ENCODE data around the gene NFIC.

NFIC gene

GRCh38 chr19:3392480-3392879 lies 26.1 kb downstream of the NFIC start:
- no peak for TF ChIP-seq ZBTB7A (IDR thresholded peaks at IDR 0.05; ENCODE audit: low read depth)
- TF ChIP-seq, protein P1, sequence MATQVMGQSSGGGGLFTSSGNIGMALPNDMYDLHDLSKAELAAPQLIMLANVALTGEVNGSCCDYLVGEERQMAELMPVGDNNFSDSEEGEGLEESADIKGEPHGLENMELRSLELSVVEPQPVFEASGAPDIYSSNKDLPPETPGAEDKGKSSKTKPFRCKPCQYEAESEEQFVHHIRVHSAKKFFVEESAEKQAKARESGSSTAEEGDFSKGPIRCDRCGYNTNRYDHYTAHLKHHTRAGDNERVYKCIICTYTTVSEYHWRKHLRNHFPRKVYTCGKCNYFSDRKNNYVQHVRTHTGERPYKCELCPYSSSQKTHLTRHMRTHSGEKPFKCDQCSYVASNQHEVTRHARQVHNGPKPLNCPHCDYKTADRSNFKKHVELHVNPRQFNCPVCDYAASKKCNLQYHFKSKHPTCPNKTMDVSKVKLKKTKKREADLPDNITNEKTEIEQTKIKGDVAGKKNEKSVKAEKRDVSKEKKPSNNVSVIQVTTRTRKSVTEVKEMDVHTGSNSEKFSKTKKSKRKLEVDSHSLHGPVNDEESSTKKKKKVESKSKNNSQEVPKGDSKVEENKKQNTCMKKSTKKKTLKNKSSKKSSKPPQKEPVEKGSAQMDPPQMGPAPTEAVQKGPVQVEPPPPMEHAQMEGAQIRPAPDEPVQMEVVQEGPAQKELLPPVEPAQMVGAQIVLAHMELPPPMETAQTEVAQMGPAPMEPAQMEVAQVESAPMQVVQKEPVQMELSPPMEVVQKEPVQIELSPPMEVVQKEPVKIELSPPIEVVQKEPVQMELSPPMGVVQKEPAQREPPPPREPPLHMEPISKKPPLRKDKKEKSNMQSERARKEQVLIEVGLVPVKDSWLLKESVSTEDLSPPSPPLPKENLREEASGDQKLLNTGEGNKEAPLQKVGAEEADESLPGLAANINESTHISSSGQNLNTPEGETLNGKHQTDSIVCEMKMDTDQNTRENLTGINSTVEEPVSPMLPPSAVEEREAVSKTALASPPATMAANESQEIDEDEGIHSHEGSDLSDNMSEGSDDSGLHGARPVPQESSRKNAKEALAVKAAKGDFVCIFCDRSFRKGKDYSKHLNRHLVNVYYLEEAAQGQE (IDR thresholded peaks at IDR 0.05; ENCODE audit: low read depth), result no peak
- TF ChIP-seq RAD21 (IDR thresholded peaks at IDR 0.05; ENCODE audit: low read depth), result no peak
- TF ChIP-seq TCF12 (IDR thresholded peaks at IDR 0.05; ENCODE audit: low read depth), result no peak
- no peak for TF ChIP-seq EGR1 (IDR thresholded peaks at IDR 0.05)
- no peak for TF ChIP-seq CEBPB (IDR thresholded peaks at IDR 0.05)
- no peak for TF ChIP-seq USF1 (IDR thresholded peaks at IDR 0.05)
- no peak for TF ChIP-seq CREB1 (IDR thresholded peaks at IDR 0.05; ENCODE audit: low read depth)
- TF ChIP-seq YY1 (IDR thresholded peaks at IDR 0.05; ENCODE audit: low read depth), result no peak
- no peak for TF ChIP-seq MAX (IDR thresholded peaks at IDR 0.05)
- TF ChIP-seq FOXM1 (IDR thresholded peaks at IDR 0.05; ENCODE audit: borderline replicate concordance, low read depth), result no peak
- TF ChIP-seq TAF1 (IDR thresholded peaks at IDR 0.05; ENCODE audit: low read depth), result no peak
- TF ChIP-seq TEAD4 (IDR thresholded peaks at IDR 0.05), result no peak
- TF ChIP-seq EP300 (IDR thresholded peaks at IDR 0.05; ENCODE audit: borderline replicate concordance), result no peak
- TF ChIP-seq NFIC (IDR thresholded peaks at IDR 0.05), result no peak

DNA sequence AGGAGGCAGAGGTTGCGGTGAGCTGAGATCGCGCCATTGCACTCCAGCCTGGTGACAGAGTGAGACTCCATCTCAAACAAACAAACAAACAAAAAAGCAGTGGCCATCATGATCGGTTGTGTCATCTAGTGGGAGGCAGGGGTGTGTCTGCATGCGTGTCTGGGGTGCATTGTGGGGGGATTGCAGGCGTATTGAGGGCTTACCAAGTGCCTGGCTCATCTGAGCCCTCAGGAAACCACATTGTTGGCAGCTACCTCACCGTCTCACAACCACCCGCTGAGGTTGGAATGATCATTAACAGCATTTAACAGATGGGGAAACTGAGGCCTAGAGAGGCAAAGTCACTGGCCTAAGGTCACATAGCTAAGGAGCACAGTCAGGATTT lies 30.5 kb downstream of the NFIC start:
- TF ChIP-seq RAD21 (IDR thresholded peaks at IDR 0.05; ENCODE audit: low read depth) (no peak), TEAD4 (IDR thresholded peaks at IDR 0.05) (no peak), TCF12 (IDR thresholded peaks at IDR 0.05; ENCODE audit: low read depth) (no peak), TAF1 (IDR thresholded peaks at IDR 0.05; ENCODE audit: low read depth) (no peak), USF1 (IDR thresholded peaks at IDR 0.05) (no peak), EGR1 (IDR thresholded peaks at IDR 0.05) (no peak)
- TF ChIP-seq, protein P1 (IDR thresholded peaks at IDR 0.05; ENCODE audit: low read depth), result no peak

DNA sequence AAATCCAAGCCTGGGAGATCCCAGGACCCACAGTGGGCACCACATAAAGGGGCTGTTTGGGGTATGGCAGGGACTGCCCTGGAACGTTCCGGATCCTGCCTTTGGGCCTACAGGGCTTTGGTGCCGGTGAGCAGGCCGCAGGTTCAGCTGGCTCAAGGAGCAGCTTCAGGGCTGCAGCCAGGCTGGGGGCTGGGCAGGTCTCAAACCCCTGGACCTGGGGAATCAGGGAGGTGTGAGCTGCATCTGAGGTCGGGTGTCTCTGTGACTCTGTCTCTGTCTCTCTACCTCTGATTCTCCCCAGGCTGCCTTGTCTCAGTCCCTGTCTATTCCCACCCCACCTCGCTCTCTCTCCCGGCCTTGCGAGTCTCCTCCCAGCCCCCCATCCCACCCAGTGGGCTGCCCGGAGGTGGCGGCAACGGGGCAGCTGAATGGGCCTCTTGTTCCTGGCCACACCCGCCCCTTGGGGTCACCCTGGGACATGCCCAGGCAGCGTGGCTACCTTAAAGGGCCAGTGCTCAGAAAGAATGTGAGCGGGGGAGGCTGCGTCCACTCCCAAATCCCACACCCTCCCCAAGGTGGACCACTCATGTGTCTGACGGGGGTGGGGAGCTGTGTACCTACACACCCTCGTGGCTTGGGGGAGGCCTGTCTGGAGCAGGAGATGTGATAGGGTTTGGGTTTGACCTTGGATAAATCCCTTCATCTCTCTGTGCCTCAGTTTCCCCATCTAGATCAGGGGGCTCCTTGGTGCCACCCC lies 31.1 kb downstream of the NFIC start:
- TF ChIP-seq MAX (IDR thresholded peaks at IDR 0.05) (peak; percentile 62; the same call in 1 of the 2 replicates), USF1 (IDR thresholded peaks at IDR 0.05) (no peak), ZBTB7A (IDR thresholded peaks at IDR 0.05; ENCODE audit: low read depth) (peak; percentile 51; the same call in 1 of the 2 replicates), TCF12 (IDR thresholded peaks at IDR 0.05; ENCODE audit: low read depth) (peak; percentile 78; the same call in 1 of the 2 replicates), NFIC (IDR thresholded peaks at IDR 0.05) (no peak), CEBPB (IDR thresholded peaks at IDR 0.05) (no peak), EGR1 (IDR thresholded peaks at IDR 0.05) (0 out of 2 replicates have a peak, but pooled peaks have one; percentile 31), TAF1 (IDR thresholded peaks at IDR 0.05; ENCODE audit: low read depth) (no peak), TEAD4 (IDR thresholded peaks at IDR 0.05) (peak; percentile 29; the same call in 1 of the 2 replicates)

GRCh38 chr19:3398114-3398899 lies 31.9 kb downstream of the NFIC start:
- TF ChIP-seq CEBPB (IDR thresholded peaks at IDR 0.05) (no peak), EGR1 (IDR thresholded peaks at IDR 0.05) (no peak), TAF1 (IDR thresholded peaks at IDR 0.05; ENCODE audit: low read depth) (no peak), YY1 (IDR thresholded peaks at IDR 0.05; ENCODE audit: low read depth) (no peak)
- TF ChIP-seq, protein P1 (IDR thresholded peaks at IDR 0.05; ENCODE audit: low read depth), result no peak

Data from Ishikawa (cell line).